ENCODE results near the gene CPNE6.

- TF ChIP-seq CTCF (IDR thresholded peaks at IDR 0.05) (no peak), EZH2 (IDR thresholded peaks at IDR 0.05; ENCODE audit: borderline replicate concordance, insufficient read depth, low read depth, low read length, poor library complexity, severe bottlenecking) (no peak)
Observed at GRCh38 chr14:24095271-24096068, 24.1 kb downstream of the CPNE6 start.

Measured in B cell (primary cell).